K562 (cell line): ENCODE results near the gene SCYGR8. TPM values are rescaled to one million over a fixed set of nuclear protein-coding genes. Genes with fewer than 3 reads are reported as not detected.

Experiments used
- ATAC-seq: fragments of 200-7000 bp; cut with Tn5 transposase; 3 replicates; pipeline ENCODE4 v1.9.1; 2020; ENCODE audit warnings: moderate library complexity
- BruUV-seq: library from RNA; stranded (reverse); fragments of 400-500 nt; replicated peaks from 2 replicates; lab custom pipeline; 2021; lab: Mats Ljungman, UMichigan
- CTCF ChIA-PET: fragments of 300-600 bp; formaldehyde crosslinking; extraction: SDS; loops from one replicate; lab custom pipeline; 2021; ENCODE audit warnings: low intra/inter-chr PET ratio; lab: Yijun Ruan, JAX
- POLR2A ChIA-PET: fragments of 300-600, 350-650 bp; sonication (Branson Sonifier 250); formaldehyde crosslinking; extraction: SDS; loops from one replicate; lab custom pipeline; 2021; ENCODE audit warnings: antibody characterized with exemption, inconsistent platforms; lab: Yijun Ruan, JAX
- DNase-seq, 4 experiments: peaks; one replicate each; pipeline versions ENCODE4 v3.0.0 to v3.0.0-alpha.2; 2011 to 2018; ENCODE audit warnings: low spot score in 3 of 4, mixed read lengths in 3 of 4; ENCODE audit errors: extremely low read depth in 1 of 4
- FAIRE-seq: peaks from 2 replicates; lab custom pipeline; 2011; peaks lifted over from hg19 to GRCh38; lab: Jason Lieb, UNC
- H2AFZ ChIP-seq: 2 replicates; pipeline ENCODE4 v1.6.0; 2011; ENCODE audit warnings: low read depth, low read length, control low read depth, inconsistent platforms
- H3K27ac ChIP-seq: fragments of 200-600 bp; 3 replicates; pipeline ENCODE4 v1.8.0; 2011; ENCODE audit warnings: low read depth, mild to moderate bottlenecking, control low read depth, inconsistent platforms, low read length, moderate library complexity, mixed read lengths; ENCODE audit errors: extremely low read depth
- H3K27me3 ChIP-seq, 2 experiments: fragments of 300-600 bp in 1 of 2; 2 replicates in 1 of 2; 3 replicates in 1 of 2; pipeline versions ENCODE4 v1.6.0 to v1.8.0; 2011; ENCODE audit warnings: inconsistent platforms in 2 of 2, low read length in 2 of 2, mild to moderate bottlenecking in 1 of 2, mixed read lengths in 1 of 2, moderate library complexity in 1 of 2; ENCODE audit not compliant: control insufficient read depth in 2 of 2, insufficient read depth in 2 of 2
- H3K36me3 ChIP-seq: fragments of 300-600 bp; 3 replicates; pipeline ENCODE4 v1.8.0; 2011; ENCODE audit warnings: mild to moderate bottlenecking, low read length, inconsistent platforms; ENCODE audit not compliant: control insufficient read depth, insufficient read depth
- H3K4me1 ChIP-seq, 2 experiments: fragments of 200-600 bp in 1 of 2; replicated peaks in 1 of 2; 2 replicates in 1 of 2; 3 replicates in 1 of 2; pipeline versions ENCODE4 v1.5.1 to v1.8.0; 2011; ENCODE audit warnings: inconsistent platforms in 2 of 2, low read length in 2 of 2, mild to moderate bottlenecking in 1 of 2, mixed read lengths in 1 of 2, moderate library complexity in 1 of 2; ENCODE audit not compliant: control insufficient read depth in 2 of 2, insufficient read depth in 2 of 2
- H3K4me2 ChIP-seq: 2 replicates; pipeline ENCODE4 v1.6.1; 2011; ENCODE audit warnings: low read length, control low read depth, inconsistent platforms, mixed read lengths; ENCODE audit not compliant: insufficient read depth
- H3K4me3 ChIP-seq: fragments of 200-600 bp; sonication (generic), shearing (Covaris generic); 2 replicates; pipeline ENCODE4 v1.5.1; 2016; ENCODE audit warnings: control low read depth, inconsistent platforms
- H3K79me2 ChIP-seq: fragments of 200-600 bp; 3 replicates; pipeline ENCODE4 v1.8.0; 2011; ENCODE audit warnings: low read length, inconsistent platforms; ENCODE audit not compliant: control insufficient read depth, insufficient read depth
- H3K9ac ChIP-seq, 2 experiments: 2 replicates each; pipeline versions ENCODE4 v1.6.0 to v1.6.1; 2011; ENCODE audit warnings: low read depth in 2 of 2, low read length in 2 of 2, control low read depth in 1 of 2, inconsistent platforms in 1 of 2, mild to moderate bottlenecking in 1 of 2, mixed read lengths in 1 of 2; ENCODE audit not compliant: insufficient read depth in 1 of 2
- H3K9me1 ChIP-seq: one replicate; pipeline ENCODE4 v1.6.0; 2011; ENCODE audit warnings: inconsistent platforms, mild to moderate bottlenecking, low read length, moderate library complexity; ENCODE audit not compliant: control insufficient read depth, insufficient read depth
- H3K9me3 ChIP-seq: replicated peaks from 2 replicates; pipeline ENCODE4 v1.5.1; 2011; ENCODE audit warnings: low read depth, low read length, inconsistent platforms; ENCODE audit not compliant: control insufficient read depth, insufficient read depth
- H4K20me1 ChIP-seq: replicated peaks from 2 replicates; pipeline ENCODE4 v1.6.1; 2011; ENCODE audit warnings: low read length, inconsistent platforms, mixed read lengths; ENCODE audit not compliant: control insufficient read depth, insufficient read depth
- TRIM25 ChIP-seq: fragments of 450-650 bp; IDR thresholded peaks from 2 replicates; pipeline ENCODE4 v1.7.0; 2016; ENCODE audit warnings: borderline replicate concordance
- ZBTB9 ChIP-seq: fragments of 450-650 bp; formaldehyde crosslinking; IDR thresholded peaks from 2 replicates; pipeline ENCODE4 v1.4.0; 2020; ENCODE audit warnings: mild to moderate bottlenecking, moderate library complexity
- WGBS: fragments of 100-300 bp; shearing (Covaris generic); methylation state at CpG from one replicate; pipeline ENCODE4 v1.1.6; 2016; ENCODE audit warnings: low coverage, mixed read lengths; ENCODE audit not compliant: insufficient coverage; ENCODE audit errors: missing lambda C conversion rate; 5-methylcytosine and 5-hydroxymethylcytosine counted together
- in situ Hi-C: fragments of 300-500 bp; cut with MboI; formaldehyde crosslinking; loops from 4 replicates; pipeline ENCODE4 v1.15.0; 2018; ENCODE audit warnings: inconsistent platforms, mixed read lengths
- intact Hi-C: fragments of 100-400 bp; cut with micrococcal nuclease; formaldehyde crosslinking; loops from 2 replicates; pipeline ENCODE4 v1.14.2; 2022
- polyA plus RNA-seq, 8 experiments: library from polyadenylated mRNA; depleted of rRNA in 4 of 8; stranded (reverse) in 5 of 8; unstranded in 3 of 8; fragments of >200 nt; fragmentation: Nextera tagmentation in 2 of 8; fragmentation: Illumina TruSeq in 1 of 8; extraction: Ambion mirVana in 2 of 8; extraction: Trizol in 1 of 8; gene quantifications; 2 replicates each; pipeline versions ENCODE4 v1.2.1 to v1.2.3, GENCODE V29; 2011 to 2014; ENCODE audit warnings: inconsistent platforms in 1 of 8, missing spikeins in 1 of 8
- total RNA-seq, 7 experiments: library from RNA; depleted of rRNA in 6 of 7; stranded (reverse); fragments of >200 nt in 6 of 7; fragmentation: Illumina TruSeq in 2 of 7; extraction: Trizol in 2 of 7; gene quantifications; 2 replicates each; pipeline versions ENCODE4 v1.2.1 to v1.2.3, GENCODE V29; 2011 to 2021; ENCODE audit warnings: low replicate concordance in 1 of 7

The SCYGR8 gene
- total and polyA plus RNA-seq, 9 of the 15 experiments (the other 6 are each of a cell fraction or from before 2014, with no cell fraction given), result not detected

DNA sequence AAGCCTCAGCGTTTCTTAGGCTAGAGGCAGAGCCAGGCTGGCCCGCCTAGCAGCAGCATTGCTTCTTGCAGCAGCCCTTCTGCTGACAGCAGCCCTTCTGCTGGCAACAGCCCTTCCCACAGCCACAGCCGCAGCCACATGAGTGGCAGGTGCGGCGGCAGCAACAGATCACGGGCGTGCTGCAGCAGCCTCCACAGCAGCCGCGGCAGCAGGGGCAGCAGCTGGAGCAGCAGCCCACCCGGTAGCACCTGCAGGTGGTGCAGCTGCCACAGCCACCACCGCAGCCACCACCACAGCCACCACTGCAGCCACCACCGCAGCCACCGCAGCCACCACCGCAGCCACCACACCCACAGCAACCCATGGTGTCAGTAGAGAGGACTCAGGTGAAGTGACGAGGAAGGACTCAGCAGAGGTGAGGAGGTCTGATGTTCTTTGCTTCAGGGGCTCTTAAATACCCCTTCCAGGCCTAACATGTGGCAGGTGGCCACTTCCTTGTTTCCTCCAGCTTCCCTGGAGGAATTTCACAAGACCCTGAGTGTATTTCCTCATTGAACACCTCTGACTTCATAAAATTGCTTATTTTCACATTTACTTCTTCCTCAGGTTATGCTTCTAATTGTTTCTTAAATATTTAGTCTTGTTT is 21.2 kb upstream of the SCYGR8 start, which contains the start of gene SCYGR6:
Gene SCYGR6, minus strand, starts transcription at position 364 of the 646 bp plus-strand sequence. Its CDS starts 0 bp downstream, at position 364.
- intact Hi-C loops, result no loop called here
- Histone ChIP-seq H2AFZ (no peak within 1 kb of the TSS), H3K4me1 (no peaks in the 10 kb centered on the region), H3K4me3 (no peak within 1 kb of the TSS), H3K9ac (no peak within 1 kb of the TSS), H3K9me1 (no peaks in the 10 kb centered on the region), H4K20me1 (no peaks in the 10 kb centered on the region), H3K27ac (no peak within 1 kb of the TSS), H3K79me2 (no peaks in the 10 kb centered on the region), H3K4me2 (no peak within 1 kb of the TSS), H3K27me3 (peaks cover 0 to 7% of the 10 kb centered on the region in 2 experiments; a peak in 1 of 5 replicates), H3K36me3 (no peaks in the 10 kb centered on the region), H3K9me3 (no peaks in the 10 kb centered on the region)
- 4% methylated on average over 10 of the region's 15 CpGs for WGBS
- in situ Hi-C loops, result no loop called here
- FAIRE-seq (no peak), ATAC-seq (no peak), DNase-seq (no peak)
- CTCF ChIA-PET, result no interaction called here
- POLR2A ChIA-PET, result no interaction called here
- no TSS peak for BruUV-seq
- TF ChIP-seq ZBTB9 (CRISPR knock-in tag), result peak; percentile 92
- no peak for TF ChIP-seq TRIM25
